ENCODE data around the gene TMEM141.

DNA sequence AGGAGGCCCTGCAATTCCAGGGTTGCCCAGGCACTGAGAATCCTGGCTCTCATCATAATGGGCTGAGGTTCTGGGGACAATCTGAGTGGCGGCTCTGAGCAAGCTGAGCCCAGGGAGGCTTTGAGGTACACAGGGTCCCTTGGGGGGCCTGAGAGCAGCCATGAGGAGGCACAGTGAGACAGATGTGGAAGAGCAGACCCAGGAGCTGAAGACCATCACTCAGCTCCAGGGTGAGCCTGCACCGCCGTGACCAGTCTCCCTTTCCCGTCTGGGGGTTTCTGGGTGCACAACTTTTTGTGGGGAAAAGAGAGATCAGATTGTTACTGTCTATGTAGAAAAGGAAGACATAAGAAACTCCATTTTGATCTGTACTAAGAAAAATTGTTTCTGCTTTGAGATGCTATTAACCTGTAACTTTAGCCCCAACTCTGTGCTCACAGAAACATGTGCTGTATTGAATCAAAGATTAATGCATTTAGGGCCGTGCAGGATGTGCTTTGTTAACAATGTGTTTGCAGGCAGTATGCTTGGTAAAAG, 5.2 kb downstream of the TMEM141 start, which contains the start of gene CCDC183:
- TF ChIP-seq GABPA (IDR thresholded peaks at IDR 0.05; ENCODE audit: borderline replicate concordance, insufficient read depth, low read length) (no peak), RAD21 (IDR thresholded peaks at IDR 0.05 in 1 of 2, conservative IDR thresholded peaks at IDR 0.05 in 1 of 2; ENCODE audit: low read depth in 2 of 2, low read length in 2 of 2) (no peak), PHF8 (conservative IDR thresholded peaks at IDR 0.05; ENCODE audit: low read depth, low read length) (no peak), JUN (IDR thresholded peaks at IDR 0.05; ENCODE audit: low read depth, low read length) (no peak), MAFK (IDR thresholded peaks at IDR 0.05; ENCODE audit: low read depth, low read length) (no peak)
- TF ChIP-seq, protein P1, sequence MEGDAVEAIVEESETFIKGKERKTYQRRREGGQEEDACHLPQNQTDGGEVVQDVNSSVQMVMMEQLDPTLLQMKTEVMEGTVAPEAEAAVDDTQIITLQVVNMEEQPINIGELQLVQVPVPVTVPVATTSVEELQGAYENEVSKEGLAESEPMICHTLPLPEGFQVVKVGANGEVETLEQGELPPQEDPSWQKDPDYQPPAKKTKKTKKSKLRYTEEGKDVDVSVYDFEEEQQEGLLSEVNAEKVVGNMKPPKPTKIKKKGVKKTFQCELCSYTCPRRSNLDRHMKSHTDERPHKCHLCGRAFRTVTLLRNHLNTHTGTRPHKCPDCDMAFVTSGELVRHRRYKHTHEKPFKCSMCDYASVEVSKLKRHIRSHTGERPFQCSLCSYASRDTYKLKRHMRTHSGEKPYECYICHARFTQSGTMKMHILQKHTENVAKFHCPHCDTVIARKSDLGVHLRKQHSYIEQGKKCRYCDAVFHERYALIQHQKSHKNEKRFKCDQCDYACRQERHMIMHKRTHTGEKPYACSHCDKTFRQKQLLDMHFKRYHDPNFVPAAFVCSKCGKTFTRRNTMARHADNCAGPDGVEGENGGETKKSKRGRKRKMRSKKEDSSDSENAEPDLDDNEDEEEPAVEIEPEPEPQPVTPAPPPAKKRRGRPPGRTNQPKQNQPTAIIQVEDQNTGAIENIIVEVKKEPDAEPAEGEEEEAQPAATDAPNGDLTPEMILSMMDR (IDR thresholded peaks at IDR 0.05; ENCODE audit: control extremely low read depth in 1 of 3, insufficient read depth in 1 of 3, low read depth in 1 of 3, low read length in 3 of 3) = no peak

All from H1 (cell line).